Spinal cord (tissue), 10 donors: ENCODE results near the gene SSBP1. TPM values are rescaled to one million over a fixed set of nuclear protein-coding genes. Genes with fewer than 3 reads are reported as not detected.

Experiments used
- DNase-seq, 6 donors: peaks; one replicate each; pipeline versions ENCODE4 v3.0.0 to v3.0.0-alpha.2; 2013 to 2015; ENCODE audit warnings: low spot score in 6 of 6, low read depth in 4 of 6
- H3K27ac ChIP-seq: one replicate; pipeline ENCODE4 v1.5.1; 2013; ENCODE audit warnings: low read depth, low read length, control low read depth
- H3K27me3 ChIP-seq: one replicate; pipeline ENCODE4 v1.6.1; 2013; ENCODE audit warnings: low read length; ENCODE audit not compliant: control insufficient read depth, insufficient read depth
- H3K36me3 ChIP-seq: one replicate; pipeline ENCODE4 v1.6.1; 2013; ENCODE audit warnings: low read length; ENCODE audit not compliant: control insufficient read depth, insufficient read depth
- H3K4me1 ChIP-seq: one replicate; pipeline ENCODE4 v1.6.1; 2013; ENCODE audit warnings: low read length; ENCODE audit not compliant: control insufficient read depth, insufficient read depth
- H3K4me3 ChIP-seq: one replicate; pipeline ENCODE4 v1.5.1; 2013; ENCODE audit warnings: low read depth, low read length, control low read depth
- H3K9me3 ChIP-seq: one replicate; pipeline ENCODE4 v1.6.1; 2013; ENCODE audit warnings: low read length; ENCODE audit not compliant: control insufficient read depth, insufficient read depth
- WGBS: methylation state at CpG from one replicate; pipeline ENCODE4 v1.1.5; 2013; ENCODE audit warnings: missing lambda C conversion rate; ENCODE audit not compliant: insufficient coverage; 5-methylcytosine and 5-hydroxymethylcytosine counted together
- polyA plus RNA-seq, 2 donors: library from polyadenylated mRNA; unstranded; fragments of 120-200 nt; gene quantifications; one replicate each; pipeline ENCODE4 v1.2.1, GENCODE V29; 2013; ENCODE audit not compliant: insufficient read length in 2 of 2
- small RNA-seq: library from RNA; depleted of rRNA; stranded (forward); fragments of <200 nt; gene quantifications from one replicate; pipeline ENCODE3, GENCODE V24; 2014; ENCODE audit warnings: low replicate concordance
- total RNA-seq, 2 donors: library from RNA; depleted of rRNA in 1 of 2; stranded (reverse); fragments of 120-200 nt in 1 of 2; fragments of >200 nt in 1 of 2; gene quantifications; one replicate each; pipeline versions ENCODE4 v1.2.3 to v1.2.4, GENCODE V29; 2013 to 2014
- donor health status: healthy.

SSBP1 gene
- total and polyA plus RNA-seq, 4 donors: 86.5 to 150 (median 118) TPM

DNA sequence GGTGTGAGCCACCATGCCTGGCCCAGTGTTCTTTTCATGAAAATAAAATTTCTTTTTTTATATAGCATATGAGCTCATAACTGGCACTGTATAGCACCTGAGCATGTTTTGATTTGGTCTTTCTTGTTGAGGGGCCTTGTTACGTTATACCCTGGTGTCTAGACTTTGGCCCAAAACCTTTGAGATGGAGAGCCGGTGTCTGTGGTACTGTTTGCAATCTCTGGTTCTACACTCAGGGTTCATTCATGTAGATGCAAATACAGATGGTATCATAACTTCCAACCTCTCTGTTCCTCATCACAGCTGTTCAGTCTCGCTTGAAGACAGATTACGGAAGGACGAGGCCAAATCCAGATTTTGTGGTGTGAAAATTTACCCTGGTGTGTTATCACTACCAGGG lies 51.8 kb downstream of the SSBP1 start, which contains the start of gene TAS2R5:
TAS2R5 (plus strand) TSS at position 301 of the 400 bp plus-strand sequence. CDS start 145 bp downstream, outside the sequence.
- WGBS: 100% methylated on average over 1 of the region's 5 CpGs

GRCh38 chr7:141792526-141792925 lies 54.4 kb downstream of the SSBP1 start:
- no peaks in the 10 kb centered on the region for H3K36me3 ChIP-seq
- no peaks in the 10 kb centered on the region for H3K27me3 ChIP-seq
- WGBS: no CpG with 5 or more reads among the region's 2 CpGs
- H3K4me1 ChIP-seq: no peaks in the 10 kb centered on the region
- no peaks in the 10 kb centered on the region for H3K9me3 ChIP-seq
- H3K27ac ChIP-seq: no peak overlapping the region
- DNase-seq: no peak
- no peak overlapping the region for H3K4me3 ChIP-seq

More for the DNA sequence above, 51.8 kb downstream of the SSBP1 start, which contains the start of gene TAS2R5:
- Histone ChIP-seq H3K4me3 (no peak within 1 kb of the TSS), H3K4me1 (peaks cover 3% of the 10 kb centered on the region), H3K36me3 (no peaks in the 10 kb centered on the region), H3K27me3 (no peaks in the 10 kb centered on the region), H3K27ac (no peak within 1 kb of the TSS), H3K9me3 (no peaks in the 10 kb centered on the region)
- no peak for DNase-seq

Small RNAs within 50 kb of the gene (small RNA-seq; reads per million reads assigned to genes)
- not detected for gene RNU1-82P

Other genes starting within 250 kb of the SSBP1 start
- gene AGK, start 186.9 kb upstream of the SSBP1 start, total RNA-seq: 10 to 100 TPM; 43.7 to 65.7 TPM
- 10 to 100 TPM; 48.5 TPM for gene AGK, start 186.9 kb upstream of the SSBP1 start, polyA plus RNA-seq
- gene DENND11, start 36.2 kb upstream of the SSBP1 start, total RNA-seq: 10 to 100 TPM; 23.7 to 33.7 TPM
- gene DENND11, start 36.2 kb upstream of the SSBP1 start, polyA plus RNA-seq: 10 to 100 TPM; 23.1 to 27.2 TPM
- under 1 TPM; 0.22 to 0.30 TPM for gene WEE2, start 30.0 kb upstream of the SSBP1 start, total RNA-seq
- gene WEE2, start 30.0 kb upstream of the SSBP1 start, polyA plus RNA-seq: under 1 TPM; 0.53 to 0.57 TPM
- gene TAS2R3, start 25.7 kb downstream of the SSBP1 start, total RNA-seq: 1 to 10 TPM; 3.6 to 5.7 TPM
- under 1 TPM; 0.33 to 0.40 TPM for gene TAS2R3, start 25.7 kb downstream of the SSBP1 start, polyA plus RNA-seq
- gene TAS2R4, start 38.3 kb downstream of the SSBP1 start, total RNA-seq: 1 to 10 TPM; 3.4 to 4.5 TPM
- 1 to 10 TPM; 1.4 to 3.4 TPM for gene TAS2R4, start 38.3 kb downstream of the SSBP1 start, polyA plus RNA-seq
- 1 to 10 TPM; 3.5 to 3.7 TPM for gene TAS2R5, start 51.9 kb downstream of the SSBP1 start, total RNA-seq
- gene TAS2R5, start 51.9 kb downstream of the SSBP1 start, polyA plus RNA-seq: 1 to 10 TPM; 2.4 to 4.7 TPM
- gene PRSS37, start 103.1 kb downstream of the SSBP1 start, total RNA-seq: not detected
- under 1 TPM; 0.24 to 0.45 TPM for gene PRSS37, start 103.1 kb downstream of the SSBP1 start, polyA plus RNA-seq
- under 1 TPM; 0.11 to 0.30 TPM for gene OR9A4, start 178.0 kb downstream of the SSBP1 start, total RNA-seq
- not detected for gene OR9A4, start 178.0 kb downstream of the SSBP1 start, polyA plus RNA-seq
- 1 to 10 TPM in 1 of 2 donors, under 1 TPM in 1; 0.17 to 2.1 TPM for gene CLEC5A, start 208.6 kb downstream of the SSBP1 start, total RNA-seq
- under 1 TPM in 1 of 2 donors, not detected in 1; 0.05 TPM for gene CLEC5A, start 208.6 kb downstream of the SSBP1 start, polyA plus RNA-seq
- gene TAS2R38, start 235.4 kb downstream of the SSBP1 start, total RNA-seq: not detected
- gene TAS2R38, start 235.4 kb downstream of the SSBP1 start, polyA plus RNA-seq: not detected